Parathyroid adenoma (tissue), 2 donors: ENCODE data around the gene RASSF3.
"Not testable (repeated sequence)": the region's sequence is repeated elsewhere in the genome, so short reads cannot be mapped to it uniquely, and the experiment has no call there.

Source experiments
- H2AFZ ChIP-seq: fragments of 300-600 bp; sonication (generic); one replicate; pipeline ENCODE4 v1.7.0; 2017; ENCODE audit warnings: antibody characterized with exemption, mild to moderate bottlenecking
- H3K27ac ChIP-seq: fragments of 300-600 bp; sonication (generic); one replicate; pipeline ENCODE4 v1.7.0; 2017
- H3K27me3 ChIP-seq: fragments of 300-600 bp; sonication (generic); one replicate; pipeline ENCODE4 v1.7.0; 2017; ENCODE audit warnings: low read length; ENCODE audit not compliant: control insufficient read depth, insufficient read depth
- H3K36me3 ChIP-seq: fragments of 300-600 bp; sonication (generic); one replicate; pipeline ENCODE4 v1.7.0; 2017; ENCODE audit warnings: low read length; ENCODE audit not compliant: control insufficient read depth, insufficient read depth
- H3K4me1 ChIP-seq: fragments of 300-600 bp; sonication (generic); one replicate; pipeline ENCODE4 v1.7.0; 2017; ENCODE audit warnings: control low read depth
- H3K4me2 ChIP-seq: fragments of 300-600 bp; sonication (generic); one replicate; pipeline ENCODE4 v1.7.0; 2017; ENCODE audit warnings: low read length
- H3K4me3 ChIP-seq: fragments of 300-600 bp; sonication (generic); one replicate; pipeline ENCODE4 v1.7.0; 2017; ENCODE audit warnings: low read depth, low read length
- H3K79me2 ChIP-seq: fragments of 300-600 bp; sonication (generic); one replicate; pipeline ENCODE4 v1.7.0; 2017; ENCODE audit warnings: control low read depth
- H3K9ac ChIP-seq: fragments of 300-600 bp; sonication (generic); one replicate; pipeline ENCODE4 v1.7.0; 2017; ENCODE audit warnings: mild to moderate bottlenecking
- H3K9me3 ChIP-seq: fragments of 300-600 bp; sonication (generic); one replicate; pipeline ENCODE4 v1.7.0; 2017; ENCODE audit warnings: low read length; ENCODE audit not compliant: control insufficient read depth
- TF ChIP-seq, protein P1 (sequence below): fragments of 300-600 bp; sonication (generic); IDR thresholded peaks from one replicate; pipeline ENCODE4 v1.7.0; 2017; ENCODE audit warnings: antibody characterized with exemption, mild to moderate bottlenecking
- donor health status: primary hyperparathyroidism.

RASSF3 gene

GRCh38 chr12:64582862-64583261, 27.4 kb upstream of the RASSF3 start:
- Histone ChIP-seq H3K4me3 (no peak overlapping the region), H3K27ac (no peak overlapping the region), H3K9ac (no peak overlapping the region), H3K9me3 (no peaks in the 10 kb centered on the region), H3K27me3 (no peaks in the 10 kb centered on the region), H3K4me2 (no peak overlapping the region), H3K79me2 (no peaks in the 10 kb centered on the region), H3K4me1 (peaks cover 5% of the 10 kb centered on the region), H2AFZ (no peak overlapping the region), H3K36me3 (no peaks in the 10 kb centered on the region)
- TF ChIP-seq, protein P1, sequence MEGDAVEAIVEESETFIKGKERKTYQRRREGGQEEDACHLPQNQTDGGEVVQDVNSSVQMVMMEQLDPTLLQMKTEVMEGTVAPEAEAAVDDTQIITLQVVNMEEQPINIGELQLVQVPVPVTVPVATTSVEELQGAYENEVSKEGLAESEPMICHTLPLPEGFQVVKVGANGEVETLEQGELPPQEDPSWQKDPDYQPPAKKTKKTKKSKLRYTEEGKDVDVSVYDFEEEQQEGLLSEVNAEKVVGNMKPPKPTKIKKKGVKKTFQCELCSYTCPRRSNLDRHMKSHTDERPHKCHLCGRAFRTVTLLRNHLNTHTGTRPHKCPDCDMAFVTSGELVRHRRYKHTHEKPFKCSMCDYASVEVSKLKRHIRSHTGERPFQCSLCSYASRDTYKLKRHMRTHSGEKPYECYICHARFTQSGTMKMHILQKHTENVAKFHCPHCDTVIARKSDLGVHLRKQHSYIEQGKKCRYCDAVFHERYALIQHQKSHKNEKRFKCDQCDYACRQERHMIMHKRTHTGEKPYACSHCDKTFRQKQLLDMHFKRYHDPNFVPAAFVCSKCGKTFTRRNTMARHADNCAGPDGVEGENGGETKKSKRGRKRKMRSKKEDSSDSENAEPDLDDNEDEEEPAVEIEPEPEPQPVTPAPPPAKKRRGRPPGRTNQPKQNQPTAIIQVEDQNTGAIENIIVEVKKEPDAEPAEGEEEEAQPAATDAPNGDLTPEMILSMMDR = no peak

- not testable (repeated sequence) for H3K27me3 ChIP-seq
- H3K4me3 ChIP-seq = peak overlapping the region; percentile 33
These were observed 26.9 kb upstream of the RASSF3 start for GRCh38 chr12:64583395-64583770.

GRCh38 chr12:64583771-64584421, 26.4 kb upstream of the RASSF3 start:
- no peaks in the 10 kb centered on the region for H3K27me3 ChIP-seq
- H3K4me3 ChIP-seq = peak overlapping the region; percentile 33
- H2AFZ ChIP-seq = peak overlapping the region; percentile 68
- H3K36me3 ChIP-seq = no peaks in the 10 kb centered on the region
- TF ChIP-seq, protein P1 = no peak
- peaks cover 5% of the 10 kb centered on the region for H3K4me1 ChIP-seq
- H3K4me2 ChIP-seq = peak overlapping the region; percentile 65
- H3K27ac ChIP-seq = no peak overlapping the region
- H3K9ac ChIP-seq = no peak overlapping the region
- no peaks in the 10 kb centered on the region for H3K79me2 ChIP-seq
- no peaks in the 10 kb centered on the region for H3K9me3 ChIP-seq

More at GRCh38 chr12:64583395-64583770, 26.9 kb upstream of the RASSF3 start:
- Histone ChIP-seq H2AFZ (peak overlapping the region; percentile 68), H3K4me2 (peak overlapping the region; percentile 65)
- not testable (repeated sequence) for H3K9me3 ChIP-seq, H3K79me2 ChIP-seq, H3K27ac ChIP-seq, H3K4me1 ChIP-seq, H3K9ac ChIP-seq, H3K36me3 ChIP-seq

- no peak overlapping the region for H3K9ac ChIP-seq
- no peak overlapping the region for H3K4me2 ChIP-seq
- H3K4me3 ChIP-seq = no peak overlapping the region
- no peaks in the 10 kb centered on the region for H3K36me3 ChIP-seq
- H2AFZ ChIP-seq = no peak overlapping the region
- TF ChIP-seq, protein P1 = no peak
- H3K27ac ChIP-seq = no peak overlapping the region
- no peaks in the 10 kb centered on the region for H3K27me3 ChIP-seq
- H3K79me2 ChIP-seq = no peaks in the 10 kb centered on the region
- H3K4me1 ChIP-seq = peaks cover 5% of the 10 kb centered on the region
- H3K9me3 ChIP-seq = no peaks in the 10 kb centered on the region
These were observed 25.2 kb upstream of the RASSF3 start for GRCh38 chr12:64585104-64585503.

- no peak overlapping the region for H3K27ac ChIP-seq
- TF ChIP-seq, protein P1 = no peak
- no peak overlapping the region for H3K9ac ChIP-seq
- H3K4me2 ChIP-seq = no peak overlapping the region
- no peaks in the 10 kb centered on the region for H3K9me3 ChIP-seq
- no peaks in the 10 kb centered on the region for H3K27me3 ChIP-seq
- H3K36me3 ChIP-seq = no peaks in the 10 kb centered on the region
- H3K4me3 ChIP-seq = no peak overlapping the region
- no peaks in the 10 kb centered on the region for H3K79me2 ChIP-seq
- peaks cover 5% of the 10 kb centered on the region for H3K4me1 ChIP-seq
- no peak overlapping the region for H2AFZ ChIP-seq
These were observed 22.8 kb upstream of the RASSF3 start for GRCh38 chr12:64587447-64587846.
